ENCODE measurements around the gene DRAP1.
A peak's percentile ranks its signal among the peaks of the same experiment; 100 is the strongest.
"Not testable (repeated sequence)": the region's sequence is repeated elsewhere in the genome, so short reads cannot be mapped to it uniquely, and the experiment has no call there.

The DRAP1 gene

DNA sequence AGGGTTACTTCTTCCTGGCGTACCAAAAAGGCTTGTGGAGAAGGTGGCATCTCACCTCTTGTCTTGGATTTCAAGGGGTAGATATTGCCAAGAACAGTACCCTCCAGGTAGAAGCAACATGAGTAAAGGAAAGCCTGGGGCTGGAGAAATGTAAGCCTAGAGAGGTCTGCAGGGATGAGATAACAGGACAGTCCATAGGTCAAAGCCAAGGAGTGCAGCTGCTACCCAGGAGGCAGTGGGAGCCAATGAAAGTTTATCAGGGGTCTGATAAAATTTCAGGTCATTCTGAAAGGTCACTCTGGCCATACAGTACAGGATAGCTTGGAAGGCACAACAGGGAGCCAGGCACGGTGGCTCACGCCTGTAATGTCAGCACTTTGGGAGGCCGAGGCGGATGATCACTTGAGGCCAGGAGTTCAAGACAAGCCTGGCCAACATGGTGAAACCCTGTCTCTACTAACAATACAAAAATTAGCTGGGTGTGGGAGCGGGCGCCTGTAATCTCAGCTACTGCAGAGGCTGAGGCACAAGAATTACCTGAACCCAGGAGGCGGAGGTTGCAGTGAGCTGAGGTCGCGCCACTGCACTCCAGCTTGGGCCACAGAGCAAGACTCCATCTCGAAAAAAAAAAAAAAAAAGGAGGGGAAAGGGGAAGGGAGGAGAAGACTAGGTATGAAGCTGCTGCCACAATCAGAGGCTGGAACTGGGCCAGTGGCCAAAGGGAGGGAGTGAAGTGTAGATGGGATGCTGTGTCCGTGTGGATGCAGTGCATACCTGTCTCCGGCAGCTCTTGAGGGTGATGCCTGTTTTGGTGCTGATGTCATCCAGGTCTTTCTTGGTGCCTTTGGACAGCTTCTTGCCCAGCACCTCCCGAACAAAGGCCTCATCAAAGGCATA is 32.2 kb upstream of the DRAP1 start:
- in situ Hi-C loops (cut with MboI; ENCODE audit: low sequenced_read_pairs, unreplicated experiment): no loop called here
- TF ChIP-seq, protein P1, sequence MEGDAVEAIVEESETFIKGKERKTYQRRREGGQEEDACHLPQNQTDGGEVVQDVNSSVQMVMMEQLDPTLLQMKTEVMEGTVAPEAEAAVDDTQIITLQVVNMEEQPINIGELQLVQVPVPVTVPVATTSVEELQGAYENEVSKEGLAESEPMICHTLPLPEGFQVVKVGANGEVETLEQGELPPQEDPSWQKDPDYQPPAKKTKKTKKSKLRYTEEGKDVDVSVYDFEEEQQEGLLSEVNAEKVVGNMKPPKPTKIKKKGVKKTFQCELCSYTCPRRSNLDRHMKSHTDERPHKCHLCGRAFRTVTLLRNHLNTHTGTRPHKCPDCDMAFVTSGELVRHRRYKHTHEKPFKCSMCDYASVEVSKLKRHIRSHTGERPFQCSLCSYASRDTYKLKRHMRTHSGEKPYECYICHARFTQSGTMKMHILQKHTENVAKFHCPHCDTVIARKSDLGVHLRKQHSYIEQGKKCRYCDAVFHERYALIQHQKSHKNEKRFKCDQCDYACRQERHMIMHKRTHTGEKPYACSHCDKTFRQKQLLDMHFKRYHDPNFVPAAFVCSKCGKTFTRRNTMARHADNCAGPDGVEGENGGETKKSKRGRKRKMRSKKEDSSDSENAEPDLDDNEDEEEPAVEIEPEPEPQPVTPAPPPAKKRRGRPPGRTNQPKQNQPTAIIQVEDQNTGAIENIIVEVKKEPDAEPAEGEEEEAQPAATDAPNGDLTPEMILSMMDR (IDR thresholded peaks at IDR 0.05; ENCODE audit: borderline replicate concordance, control extremely low read depth, extremely low read depth, insufficient read depth, missing control alignments): no peak
- no peak for DNase-seq (ENCODE audit: low spot score)

DNA sequence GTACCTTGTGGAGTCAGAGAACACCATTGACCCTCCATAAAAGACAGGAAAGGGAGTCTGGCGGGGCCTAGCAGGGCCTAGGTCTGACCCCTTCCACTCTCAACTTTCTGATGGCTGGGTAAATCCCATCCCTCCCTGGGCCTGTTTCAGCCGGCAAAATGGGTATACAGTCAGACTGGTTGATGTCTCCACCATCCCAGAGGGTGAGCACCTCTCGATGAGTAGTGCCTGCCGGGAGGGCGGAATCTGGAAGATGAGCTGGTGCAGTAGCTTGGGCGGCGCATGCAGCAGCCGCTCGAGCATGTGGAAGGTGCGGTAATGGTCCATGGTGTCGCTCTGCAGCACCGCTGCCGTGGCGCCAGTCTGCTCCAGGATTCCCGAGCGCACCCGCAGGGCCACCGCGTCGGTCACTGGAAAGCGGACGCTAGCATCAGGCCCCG is 31.5 kb upstream of the DRAP1 start:
- no peak for DNase-seq (ENCODE audit: low spot score)
- in situ Hi-C loops (cut with MboI; ENCODE audit: low sequenced_read_pairs, unreplicated experiment): no loop called here
- TF ChIP-seq, protein P1 (IDR thresholded peaks at IDR 0.05; ENCODE audit: borderline replicate concordance, control extremely low read depth, extremely low read depth, insufficient read depth, missing control alignments): peak; percentile 0

DNA sequence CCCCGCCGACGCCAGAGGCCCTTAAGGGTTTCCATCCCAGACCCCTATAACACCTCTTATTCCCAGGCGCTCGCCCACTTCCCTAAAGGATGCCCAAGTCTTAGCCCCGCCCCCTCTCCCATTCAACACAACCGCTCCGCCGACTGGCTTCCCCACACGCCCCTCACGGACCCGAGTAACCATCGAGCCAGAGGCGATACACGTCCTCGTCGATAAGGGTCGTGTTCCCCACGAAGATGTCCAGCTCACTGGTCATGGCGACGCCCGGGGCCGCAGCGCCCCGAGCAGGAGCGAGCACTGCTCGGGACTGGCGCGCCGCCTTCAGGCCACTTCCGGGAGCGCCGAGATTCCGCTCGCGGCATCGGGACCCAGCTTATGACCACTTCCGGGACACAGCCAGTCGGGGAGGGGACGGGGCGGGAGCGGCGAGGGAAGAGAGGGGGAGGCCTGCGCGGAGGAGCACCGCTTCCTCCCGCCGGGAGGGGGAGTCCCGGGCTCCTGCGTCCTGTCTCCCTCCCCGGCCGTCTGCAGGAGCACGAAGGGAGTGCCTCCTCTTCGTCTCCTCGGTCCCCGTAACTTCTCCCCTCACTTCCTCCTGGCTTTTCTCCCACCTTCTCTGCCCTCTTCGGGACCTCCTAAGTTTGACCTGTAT is 30.9 kb upstream of the DRAP1 start, which contains the start of gene FIBP:
FIBP (minus strand) TSS at position 309 of the 652 bp plus-strand sequence; CDS start at position 256, 53 bp downstream.
- in situ Hi-C loops (cut with MboI; ENCODE audit: low sequenced_read_pairs, unreplicated experiment): no loop called here
- DNase-seq (ENCODE audit: low spot score): peak; percentile 98

DNA sequence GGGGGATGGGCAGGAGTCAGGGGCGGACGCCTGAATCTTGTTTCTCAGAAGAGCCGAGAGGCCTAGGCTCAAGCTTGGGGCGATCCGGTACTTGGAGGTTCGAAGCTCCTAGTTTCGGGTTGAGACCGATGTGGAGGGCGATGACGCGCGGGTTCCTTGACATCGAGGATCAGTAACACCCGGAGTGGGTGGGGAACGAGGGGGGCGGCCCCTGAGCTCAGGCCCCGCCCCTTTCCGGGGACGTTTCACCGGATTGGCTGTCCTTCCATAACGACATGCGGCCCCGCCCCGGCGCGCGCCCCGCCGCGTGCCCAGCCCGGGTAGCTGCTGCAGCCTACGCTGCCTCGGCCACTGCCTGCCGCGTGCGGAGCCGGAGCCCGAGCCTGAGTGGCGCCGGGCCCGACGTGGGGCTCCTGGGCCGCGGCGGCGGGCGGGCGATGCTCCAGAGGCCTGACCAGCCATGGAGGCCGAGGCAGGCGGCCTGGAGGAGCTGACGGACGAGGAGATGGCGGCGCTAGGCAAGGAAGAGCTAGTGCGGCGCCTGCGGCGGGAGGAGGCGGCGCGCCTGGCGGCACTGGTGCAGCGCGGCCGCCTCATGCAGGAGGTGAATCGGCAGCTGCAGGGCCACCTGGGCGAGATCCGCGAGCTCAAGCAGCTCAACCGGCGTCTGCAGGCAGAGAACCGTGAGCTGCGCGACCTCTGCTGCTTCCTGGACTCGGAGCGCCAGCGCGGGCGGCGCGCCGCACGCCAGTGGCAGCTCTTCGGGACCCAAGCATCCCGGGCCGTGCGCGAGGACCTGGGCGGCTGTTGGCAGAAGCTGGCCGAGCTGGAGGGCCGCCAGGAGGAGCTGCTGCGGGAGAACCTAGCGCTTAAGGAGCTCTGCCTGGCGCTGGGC is 28.7 kb upstream of the DRAP1 start, which contains the start of gene CCDC85B:
CCDC85B (plus strand) TSS at position 350 of the 895 bp plus-strand sequence; CDS start at position 461, 111 bp downstream.
- TF ChIP-seq, protein P1 (IDR thresholded peaks at IDR 0.05; ENCODE audit: borderline replicate concordance, control extremely low read depth, extremely low read depth, insufficient read depth, missing control alignments): no peak
- in situ Hi-C loops (cut with MboI; ENCODE audit: low sequenced_read_pairs, unreplicated experiment): no loop called here
- DNase-seq (ENCODE audit: low spot score): peak; percentile 96

More for the DNA sequence above, 30.9 kb upstream of the DRAP1 start, which contains the start of gene FIBP:
- TF ChIP-seq, protein P1 (IDR thresholded peaks at IDR 0.05; ENCODE audit: borderline replicate concordance, control extremely low read depth, extremely low read depth, insufficient read depth, missing control alignments): peak; percentile 73

DNA sequence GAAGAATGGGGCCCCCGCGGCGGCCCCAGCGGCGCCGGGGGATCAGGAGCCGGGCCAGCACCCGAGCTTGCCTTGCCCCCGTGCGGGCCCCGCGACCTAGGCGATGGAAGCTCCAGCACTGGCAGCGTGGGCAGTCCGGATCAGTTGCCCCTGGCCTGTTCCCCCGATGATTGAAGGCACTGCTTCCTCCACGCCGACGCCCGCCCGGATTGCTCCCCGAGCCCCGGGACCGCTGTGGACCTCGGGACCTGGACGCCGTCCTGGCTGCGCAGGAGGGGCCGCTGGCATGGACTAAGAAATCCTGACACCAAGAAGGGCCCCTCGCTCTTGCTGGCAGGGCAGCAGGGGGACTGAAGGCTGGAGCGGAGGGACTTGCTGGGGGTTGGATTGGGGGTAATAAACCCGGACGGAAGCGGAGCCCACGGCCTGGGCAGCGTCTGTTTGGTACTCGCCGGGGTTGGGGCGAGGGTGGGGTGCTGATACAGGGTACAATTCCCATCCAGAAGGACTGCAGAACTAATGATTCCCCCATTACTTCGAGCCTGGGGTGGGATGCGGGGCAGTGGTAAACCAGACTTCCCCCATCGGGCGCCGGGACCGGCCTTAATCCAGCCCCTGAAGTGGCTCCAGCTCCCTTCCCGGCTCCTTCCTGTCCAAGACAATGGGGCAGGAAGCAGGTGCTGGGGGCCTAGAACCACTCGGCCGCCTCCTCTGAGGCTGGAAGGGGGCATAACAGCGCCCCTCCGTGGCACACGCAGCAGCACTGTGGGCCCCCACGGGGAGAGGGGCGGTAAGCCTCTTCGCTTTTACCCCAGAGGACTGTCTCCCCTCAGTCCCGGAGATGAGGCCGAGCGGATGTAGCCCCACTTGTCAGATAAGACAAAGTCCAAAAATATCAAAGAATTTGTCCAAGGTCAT is 27.7 kb upstream of the DRAP1 start:
- TF ChIP-seq, protein P1 (IDR thresholded peaks at IDR 0.05; ENCODE audit: borderline replicate concordance, control extremely low read depth, extremely low read depth, insufficient read depth, missing control alignments): peak; percentile 73

DNA sequence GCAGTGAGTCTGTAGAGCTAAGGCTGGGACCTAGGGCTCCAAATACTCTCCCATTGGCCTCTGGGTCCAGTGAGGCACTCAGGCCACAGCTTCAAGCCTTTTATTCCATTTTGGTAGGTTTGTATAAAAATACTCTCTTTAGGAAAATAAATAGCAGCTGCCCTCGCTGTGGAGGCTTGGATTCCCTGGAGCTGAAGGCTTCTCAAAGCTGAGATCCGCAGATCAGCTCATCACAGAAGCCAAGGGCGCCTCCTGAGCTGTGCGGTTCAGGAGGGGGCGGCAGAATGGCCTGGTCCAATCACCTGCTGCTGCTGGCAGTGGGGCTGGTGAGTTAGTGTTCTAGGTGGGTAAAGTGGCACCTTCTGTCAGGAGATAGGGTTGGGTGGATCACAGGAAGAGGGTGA is 27.1 kb upstream of the DRAP1 start:
- not testable (repeated sequence) for DNase-seq (ENCODE audit: low spot score)

More for the DNA sequence above, 27.7 kb upstream of the DRAP1 start:
- no peak for DNase-seq (ENCODE audit: low spot score)
- in situ Hi-C loops (cut with MboI; ENCODE audit: low sequenced_read_pairs, unreplicated experiment): no loop called here

More for the DNA sequence above, 27.1 kb upstream of the DRAP1 start:
- in situ Hi-C loops (cut with MboI; ENCODE audit: low sequenced_read_pairs, unreplicated experiment): not testable (repeated sequence)
